ENCODE measurements around the gene VSTM4.

The VSTM4 gene

GRCh38 chr10:49115015-49115795 lies at the start of gene VSTM4:
TSS of gene VSTM4 (minus strand) at chr10:49115522. CDS start at chr10:49115485, 37 bp downstream.
- DNase-seq, result no peak

GRCh38 chr10:49164559-49165188 lies 49.4 kb upstream of the VSTM4 start:
- DNase-seq, result peak; percentile 44 to 58

GRCh38 chr10:49163741-49164140 lies 48.4 kb upstream of the VSTM4 start:
- no peak for DNase-seq

GRCh38 chr10:49162761-49163310 lies 47.5 kb upstream of the VSTM4 start:
- no peak for DNase-seq

GRCh38 chr10:49162063-49162462 lies 46.7 kb upstream of the VSTM4 start:
- no peak for DNase-seq

GRCh38 chr10:49161411-49161997 lies 46.2 kb upstream of the VSTM4 start:
- DNase-seq, result no peak

GRCh38 chr10:49160814-49161213 lies 45.5 kb upstream of the VSTM4 start:
- no peak for DNase-seq

- no peak for DNase-seq
These were observed 44.8 kb upstream of the VSTM4 start for GRCh38 chr10:49160110-49160509.

GRCh38 chr10:49158915-49159314 lies 43.6 kb upstream of the VSTM4 start:
- DNase-seq, result no peak

GRCh38 chr10:49158404-49158803 lies 43.1 kb upstream of the VSTM4 start:
- DNase-seq, result no peak

- no peak for DNase-seq
These were observed 41.9 kb upstream of the VSTM4 start for GRCh38 chr10:49157229-49157628.

- DNase-seq, result no peak
These were observed 39.3 kb upstream of the VSTM4 start for GRCh38 chr10:49154641-49155040.

GRCh38 chr10:49153971-49154370 lies 38.6 kb upstream of the VSTM4 start:
- no peak for DNase-seq

- DNase-seq, result no peak
These were observed 37.8 kb upstream of the VSTM4 start for GRCh38 chr10:49153115-49153514.

GRCh38 chr10:49152663-49153062 lies 37.3 kb upstream of the VSTM4 start:
- DNase-seq, result no peak

GRCh38 chr10:49152037-49152436 lies 36.7 kb upstream of the VSTM4 start:
- DNase-seq, result no peak

GRCh38 chr10:49151481-49151880 lies 36.2 kb upstream of the VSTM4 start:
- no peak for DNase-seq

- no peak for DNase-seq
These were observed 35.7 kb upstream of the VSTM4 start for GRCh38 chr10:49151025-49151445.

- DNase-seq, result no peak
These were observed 35.1 kb upstream of the VSTM4 start for GRCh38 chr10:49150426-49150825.

GRCh38 chr10:49149881-49150280 lies 34.6 kb upstream of the VSTM4 start:
- DNase-seq, result no peak

- DNase-seq, result no peak
These were observed 28.9 kb upstream of the VSTM4 start for GRCh38 chr10:49144058-49144720.

- no peak for DNase-seq
These were observed 27.9 kb upstream of the VSTM4 start for GRCh38 chr10:49143249-49143648.
